ENCODE results near the gene WDPCP. TPM values are rescaled to one million over a fixed set of nuclear protein-coding genes. Genes with fewer than 3 reads are reported as not detected.
"Not testable (repeated sequence)": the region's sequence is repeated elsewhere in the genome, so short reads cannot be mapped to it uniquely, and the experiment has no call there.

WDPCP gene
- total and polyA plus RNA-seq, 2 donors from 2014 or later = 2.7 to 15.1 TPM

GRCh38 chr2:63614448-63614968 is 26.2 kb upstream of the WDPCP start:
- H3K9ac ChIP-seq (ENCODE audit: low read length in 3 of 3) = no peak overlapping the region
- intact Hi-C loops (cut with DNase I) = no loop called here
- H3K27ac ChIP-seq (ENCODE audit: low read depth in 2 of 2, low read length in 2 of 2) = no peak overlapping the region
- FAIRE-seq (no peak), DNase-seq (peak in 2 of 5 donors; percentile 43 to 58)
- H3K4me1 ChIP-seq (ENCODE audit: control insufficient read depth in 2 of 3, insufficient read depth in 2 of 3, low read depth in 1 of 3, low read length in 3 of 3) = no peaks in the 10 kb centered on the region
- no peaks in the 10 kb centered on the region for H3K27me3 ChIP-seq (ENCODE audit: control insufficient read depth, insufficient read depth, low read length)
- no peaks in the 10 kb centered on the region for H3K9me3 ChIP-seq (ENCODE audit: control insufficient read depth in 2 of 3, insufficient read depth in 1 of 3, low read length in 3 of 3)
- H3K36me3 ChIP-seq (ENCODE audit: control insufficient read depth in 2 of 3, insufficient read depth in 3 of 3, low read length in 3 of 3) = no peaks in the 10 kb centered on the region
- H3K4me3 ChIP-seq (ENCODE audit: low read length in 3 of 3) = no peak overlapping the region
- no peak for TF ChIP-seq CTCF (IDR thresholded peaks at IDR 0.05; ENCODE audit: borderline replicate concordance, extremely low read depth, insufficient read depth)

GRCh38 chr2:63613391-63613901 is 25.2 kb upstream of the WDPCP start:
- Histone ChIP-seq H3K4me1 (ENCODE audit: control insufficient read depth in 2 of 3, insufficient read depth in 2 of 3, low read depth in 1 of 3, low read length in 3 of 3) (no peaks in the 10 kb centered on the region), H3K27ac (ENCODE audit: low read depth in 2 of 2, low read length in 2 of 2) (no peak overlapping the region), H3K9ac (ENCODE audit: low read length in 3 of 3) (no peak overlapping the region), H3K4me3 (ENCODE audit: low read length in 3 of 3) (no peak overlapping the region), H3K9me3 (ENCODE audit: control insufficient read depth in 2 of 3, insufficient read depth in 1 of 3, low read length in 3 of 3) (no peaks in the 10 kb centered on the region), H3K27me3 (ENCODE audit: control insufficient read depth, insufficient read depth, low read length) (no peaks in the 10 kb centered on the region), H3K36me3 (ENCODE audit: control insufficient read depth in 2 of 3, insufficient read depth in 3 of 3, low read length in 3 of 3) (no peaks in the 10 kb centered on the region)
- intact Hi-C loops (cut with DNase I) = no loop called here
- no peak for TF ChIP-seq CTCF (IDR thresholded peaks at IDR 0.05; ENCODE audit: borderline replicate concordance, extremely low read depth, insufficient read depth)
- FAIRE-seq (no peak), DNase-seq (no peak)

- Histone ChIP-seq H3K27me3 (ENCODE audit: control insufficient read depth, insufficient read depth, low read length) (no peaks in the 10 kb centered on the region), H3K36me3 (ENCODE audit: control insufficient read depth in 2 of 3, insufficient read depth in 3 of 3, low read length in 3 of 3) (peaks cover 4 to 11% (median 9%) of the 10 kb centered on the region in 3 donors), H3K4me3 (ENCODE audit: low read length in 3 of 3) (no peak overlapping the region), H3K27ac (ENCODE audit: low read depth in 2 of 2, low read length in 2 of 2) (no peak overlapping the region), H3K9me3 (ENCODE audit: control insufficient read depth in 2 of 3, insufficient read depth in 1 of 3, low read length in 3 of 3) (no peaks in the 10 kb centered on the region), H3K4me1 (ENCODE audit: control insufficient read depth in 2 of 3, insufficient read depth in 2 of 3, low read depth in 1 of 3, low read length in 3 of 3) (no peaks in the 10 kb centered on the region), H3K9ac (ENCODE audit: low read length in 3 of 3) (no peak overlapping the region)
- DNase-seq (no peak), FAIRE-seq (no peak)
- no peak for TF ChIP-seq CTCF (IDR thresholded peaks at IDR 0.05; ENCODE audit: borderline replicate concordance, extremely low read depth, insufficient read depth)
- intact Hi-C loops (cut with DNase I) = no loop called here
Measured at GRCh38 chr2:63610525-63610924, 22.2 kb upstream of the WDPCP start.

GRCh38 chr2:63608865-63609264 is 20.6 kb upstream of the WDPCP start:
- intact Hi-C loops (cut with DNase I); DNase-seq: not testable (repeated sequence)

More at GRCh38 chr2:63608865-63609264, 20.6 kb upstream of the WDPCP start:
- H3K36me3 ChIP-seq (ENCODE audit: control insufficient read depth in 2 of 3, insufficient read depth in 3 of 3, low read length in 3 of 3) = peaks cover 12 to 23% (median 23%) of the 10 kb centered on the region in 3 donors
- not testable (repeated sequence) for H3K9ac ChIP-seq (ENCODE audit: low read length in 3 of 3); H3K4me3 ChIP-seq (ENCODE audit: low read length in 3 of 3); H3K4me1 ChIP-seq (ENCODE audit: control insufficient read depth in 2 of 3, insufficient read depth in 2 of 3, low read depth in 1 of 3, low read length in 3 of 3); FAIRE-seq; H3K9me3 ChIP-seq (ENCODE audit: control insufficient read depth in 2 of 3, insufficient read depth in 1 of 3, low read length in 3 of 3); H3K27ac ChIP-seq (ENCODE audit: low read depth in 2 of 2, low read length in 2 of 2); H3K27me3 ChIP-seq (ENCODE audit: control insufficient read depth, insufficient read depth, low read length)
